K562 (cell line): ENCODE measurements around the gene RPTOR. TPM values are rescaled to one million over a fixed set of nuclear protein-coding genes. Genes with fewer than 3 reads are reported as not detected.
A peak's percentile ranks its signal among the peaks of the same experiment; 100 is the strongest.

Experiments used
- ATAC-seq: fragments of 200-7000 bp; cut with Tn5 transposase; 3 replicates; pipeline ENCODE4 v1.9.1; 2020; ENCODE audit warnings: moderate library complexity
- BruUV-seq: library from RNA; stranded (reverse); fragments of 400-500 nt; replicated peaks from 2 replicates; lab custom pipeline; 2021; lab: Mats Ljungman, UMichigan
- CTCF ChIA-PET: fragments of 300-600 bp; formaldehyde crosslinking; extraction: SDS; loops from one replicate; lab custom pipeline; 2021; ENCODE audit warnings: low intra/inter-chr PET ratio; lab: Yijun Ruan, JAX
- POLR2A ChIA-PET: fragments of 300-600, 350-650 bp; sonication (Branson Sonifier 250); formaldehyde crosslinking; extraction: SDS; loops from one replicate; lab custom pipeline; 2021; ENCODE audit warnings: antibody characterized with exemption, inconsistent platforms; lab: Yijun Ruan, JAX
- DNase-seq, 4 experiments: peaks; one replicate each; pipeline versions ENCODE4 v3.0.0 to v3.0.0-alpha.2; 2011 to 2018; ENCODE audit warnings: low spot score in 3 of 4, mixed read lengths in 3 of 4; ENCODE audit errors: extremely low read depth in 1 of 4
- FAIRE-seq: peaks from 2 replicates; lab custom pipeline; 2011; peaks lifted over from hg19 to GRCh38; lab: Jason Lieb, UNC
- H2AFZ ChIP-seq: 2 replicates; pipeline ENCODE4 v1.6.0; 2011; ENCODE audit warnings: low read depth, low read length, control low read depth, inconsistent platforms
- H3K27ac ChIP-seq: fragments of 200-600 bp; 3 replicates; pipeline ENCODE4 v1.8.0; 2011; ENCODE audit warnings: low read depth, mild to moderate bottlenecking, control low read depth, inconsistent platforms, low read length, moderate library complexity, mixed read lengths; ENCODE audit errors: extremely low read depth
- H3K27me3 ChIP-seq, 2 experiments: fragments of 300-600 bp in 1 of 2; 2 replicates in 1 of 2; 3 replicates in 1 of 2; pipeline versions ENCODE4 v1.6.0 to v1.8.0; 2011; ENCODE audit warnings: inconsistent platforms in 2 of 2, low read length in 2 of 2, mild to moderate bottlenecking in 1 of 2, mixed read lengths in 1 of 2, moderate library complexity in 1 of 2; ENCODE audit not compliant: control insufficient read depth in 2 of 2, insufficient read depth in 2 of 2
- H3K36me3 ChIP-seq: fragments of 300-600 bp; 3 replicates; pipeline ENCODE4 v1.8.0; 2011; ENCODE audit warnings: mild to moderate bottlenecking, low read length, inconsistent platforms; ENCODE audit not compliant: control insufficient read depth, insufficient read depth
- H3K4me1 ChIP-seq, 2 experiments: fragments of 200-600 bp in 1 of 2; replicated peaks in 1 of 2; 2 replicates in 1 of 2; 3 replicates in 1 of 2; pipeline versions ENCODE4 v1.5.1 to v1.8.0; 2011; ENCODE audit warnings: inconsistent platforms in 2 of 2, low read length in 2 of 2, mild to moderate bottlenecking in 1 of 2, mixed read lengths in 1 of 2, moderate library complexity in 1 of 2; ENCODE audit not compliant: control insufficient read depth in 2 of 2, insufficient read depth in 2 of 2
- H3K4me2 ChIP-seq: 2 replicates; pipeline ENCODE4 v1.6.1; 2011; ENCODE audit warnings: low read length, control low read depth, inconsistent platforms, mixed read lengths; ENCODE audit not compliant: insufficient read depth
- H3K4me3 ChIP-seq: fragments of 200-600 bp; sonication (generic), shearing (Covaris generic); 2 replicates; pipeline ENCODE4 v1.5.1; 2016; ENCODE audit warnings: control low read depth, inconsistent platforms
- H3K79me2 ChIP-seq: fragments of 200-600 bp; 3 replicates; pipeline ENCODE4 v1.8.0; 2011; ENCODE audit warnings: low read length, inconsistent platforms; ENCODE audit not compliant: control insufficient read depth, insufficient read depth
- H3K9ac ChIP-seq, 2 experiments: 2 replicates each; pipeline versions ENCODE4 v1.6.0 to v1.6.1; 2011; ENCODE audit warnings: low read depth in 2 of 2, low read length in 2 of 2, control low read depth in 1 of 2, inconsistent platforms in 1 of 2, mild to moderate bottlenecking in 1 of 2, mixed read lengths in 1 of 2; ENCODE audit not compliant: insufficient read depth in 1 of 2
- H3K9me1 ChIP-seq: one replicate; pipeline ENCODE4 v1.6.0; 2011; ENCODE audit warnings: inconsistent platforms, mild to moderate bottlenecking, low read length, moderate library complexity; ENCODE audit not compliant: control insufficient read depth, insufficient read depth
- H3K9me3 ChIP-seq: replicated peaks from 2 replicates; pipeline ENCODE4 v1.5.1; 2011; ENCODE audit warnings: low read depth, low read length, inconsistent platforms; ENCODE audit not compliant: control insufficient read depth, insufficient read depth
- H4K20me1 ChIP-seq: replicated peaks from 2 replicates; pipeline ENCODE4 v1.6.1; 2011; ENCODE audit warnings: low read length, inconsistent platforms, mixed read lengths; ENCODE audit not compliant: control insufficient read depth, insufficient read depth
- EGR1 ChIP-seq: fragments of 450-650 bp; conservative IDR thresholded peaks from 2 replicates; pipeline ENCODE4 v1.6.1; 2017; ENCODE audit warnings: mild to moderate bottlenecking
- SMC3 ChIP-seq: conservative IDR thresholded peaks from 2 replicates; pipeline ENCODE4 v1.6.1; 2011; ENCODE audit warnings: low read depth, low read length, improper control_type of control experiment; ENCODE audit not compliant: insufficient read depth
- SRSF3 ChIP-seq: fragments of 200-400 bp; formaldehyde crosslinking; IDR thresholded peaks from 2 replicates; pipeline ENCODE4 v1.6.1; 2016; ENCODE audit warnings: mild to moderate bottlenecking, low read length, moderate library complexity; ENCODE audit not compliant: insufficient read depth
- TAF1 ChIP-seq: IDR thresholded peaks from 2 replicates; pipeline ENCODE4 v1.6.1; 2011; ENCODE audit warnings: mild to moderate bottlenecking, low read length, moderate library complexity; ENCODE audit not compliant: insufficient read depth, control insufficient read depth, severe bottlenecking; ENCODE audit errors: extremely low read depth
- WGBS: fragments of 100-300 bp; shearing (Covaris generic); methylation state at CpG from one replicate; pipeline ENCODE4 v1.1.6; 2016; ENCODE audit warnings: low coverage, mixed read lengths; ENCODE audit not compliant: insufficient coverage; ENCODE audit errors: missing lambda C conversion rate; 5-methylcytosine and 5-hydroxymethylcytosine counted together
- in situ Hi-C: fragments of 300-500 bp; cut with MboI; formaldehyde crosslinking; loops from 4 replicates; pipeline ENCODE4 v1.15.0; 2018; ENCODE audit warnings: inconsistent platforms, mixed read lengths
- intact Hi-C: fragments of 100-400 bp; cut with micrococcal nuclease; formaldehyde crosslinking; loops from 2 replicates; pipeline ENCODE4 v1.14.2; 2022
- polyA plus RNA-seq, 8 experiments: library from polyadenylated mRNA; depleted of rRNA in 4 of 8; stranded (reverse) in 5 of 8; unstranded in 3 of 8; fragments of >200 nt; fragmentation: Nextera tagmentation in 2 of 8; fragmentation: Illumina TruSeq in 1 of 8; extraction: Ambion mirVana in 2 of 8; extraction: Trizol in 1 of 8; gene quantifications; 2 replicates each; pipeline versions ENCODE4 v1.2.1 to v1.2.3, GENCODE V29; 2011 to 2014; ENCODE audit warnings: inconsistent platforms in 1 of 8, missing spikeins in 1 of 8
- total RNA-seq, 7 experiments: library from RNA; depleted of rRNA in 6 of 7; stranded (reverse); fragments of >200 nt in 6 of 7; fragmentation: Illumina TruSeq in 2 of 7; extraction: Trizol in 2 of 7; gene quantifications; 2 replicates each; pipeline versions ENCODE4 v1.2.1 to v1.2.3, GENCODE V29; 2011 to 2021; ENCODE audit warnings: low replicate concordance in 1 of 7
- TF ChIP-seq, protein P1 (sequence below): fragments of 450-650 bp; IDR thresholded peaks from 2 replicates; pipeline ENCODE4 v1.6.1; 2017; ENCODE audit warnings: antibody characterized with exemption, mild to moderate bottlenecking
- TF ChIP-seq, protein P2 (sequence below), 3 experiments: IDR thresholded peaks in 2 of 3; conservative IDR thresholded peaks in 1 of 3; 2 replicates each; pipeline ENCODE4 v1.5.1; 2011 to 2012; ENCODE audit warnings: low read length in 3 of 3, mild to moderate bottlenecking in 3 of 3, control low read depth in 2 of 3, improper control_type of control experiment in 1 of 3, inconsistent platforms in 1 of 3, low read depth in 1 of 3, mixed read lengths in 1 of 3, moderate library complexity in 1 of 3; ENCODE audit not compliant: insufficient read depth in 2 of 3
- TF ChIP-seq, protein P3 (sequence below): sonication (generic); formaldehyde crosslinking; IDR thresholded peaks from 2 replicates; pipeline ENCODE4 v1.8.0; 2023; ENCODE audit warnings: missing genetic modification reagents, mild to moderate bottlenecking, borderline replicate concordance

The RPTOR gene
- total and polyA plus RNA-seq, 9 of the 15 experiments (the other 6 are each of a cell fraction or from before 2014, with no cell fraction given) = 0.24 to 54.1 (median 10.2) TPM

GRCh38 chr17:80649672-80650330, 105.2 kb downstream of the RPTOR start:
- Histone ChIP-seq H3K9ac (no peak overlapping the region), H3K4me2 (peak overlapping the region; percentile 17; the same call in 1 of the 2 replicates), H3K9me3 (no peaks in the 10 kb centered on the region), H3K27me3 (no peaks in the 10 kb centered on the region), H4K20me1 (peaks cover 14% of the 10 kb centered on the region; the same call in 1 of the 2 replicates), H3K4me3 (no peak overlapping the region), H3K27ac (no peak overlapping the region; the same call in 2 of the 3 replicates), H3K36me3 (peaks cover 7% of the 10 kb centered on the region; the same call in 2 of the 3 replicates), H3K79me2 (peaks cover 62% of the 10 kb centered on the region), H2AFZ (no peak overlapping the region), H3K4me1 (peaks cover 17 to 18% of the 10 kb centered on the region in 2 experiments), H3K9me1 (no peaks in the 10 kb centered on the region)
- ChIA-PET POLR2A (interaction anchor here (0.6 to 1.3 kb wide), 3 partner anchors 12 to 191 kb away, joined by 3 to 7 read pairs (median 5); no protein-coding TSS in a partner anchor), CTCF (interaction anchor here (0.5 to 1.7 kb wide), 3 partner anchors 12 to 223 kb away, joined by 4 to 8 read pairs (median 6); no protein-coding TSS in a partner anchor)
- 51% methylated on average over 12 of the region's 14 CpGs for WGBS
- FAIRE-seq (peak; percentile 89), ATAC-seq (peak; percentile 100), DNase-seq (peak; percentile 54 to 78 (median 68))
- in situ Hi-C loops = no loop called here
- no TSS peak for BruUV-seq
- intact Hi-C loops = loop anchor here (5.0 kb wide), 2 partner anchors 72 to 222 kb away; no protein-coding TSS in a partner anchor
- TF ChIP-seq, protein P1, sequence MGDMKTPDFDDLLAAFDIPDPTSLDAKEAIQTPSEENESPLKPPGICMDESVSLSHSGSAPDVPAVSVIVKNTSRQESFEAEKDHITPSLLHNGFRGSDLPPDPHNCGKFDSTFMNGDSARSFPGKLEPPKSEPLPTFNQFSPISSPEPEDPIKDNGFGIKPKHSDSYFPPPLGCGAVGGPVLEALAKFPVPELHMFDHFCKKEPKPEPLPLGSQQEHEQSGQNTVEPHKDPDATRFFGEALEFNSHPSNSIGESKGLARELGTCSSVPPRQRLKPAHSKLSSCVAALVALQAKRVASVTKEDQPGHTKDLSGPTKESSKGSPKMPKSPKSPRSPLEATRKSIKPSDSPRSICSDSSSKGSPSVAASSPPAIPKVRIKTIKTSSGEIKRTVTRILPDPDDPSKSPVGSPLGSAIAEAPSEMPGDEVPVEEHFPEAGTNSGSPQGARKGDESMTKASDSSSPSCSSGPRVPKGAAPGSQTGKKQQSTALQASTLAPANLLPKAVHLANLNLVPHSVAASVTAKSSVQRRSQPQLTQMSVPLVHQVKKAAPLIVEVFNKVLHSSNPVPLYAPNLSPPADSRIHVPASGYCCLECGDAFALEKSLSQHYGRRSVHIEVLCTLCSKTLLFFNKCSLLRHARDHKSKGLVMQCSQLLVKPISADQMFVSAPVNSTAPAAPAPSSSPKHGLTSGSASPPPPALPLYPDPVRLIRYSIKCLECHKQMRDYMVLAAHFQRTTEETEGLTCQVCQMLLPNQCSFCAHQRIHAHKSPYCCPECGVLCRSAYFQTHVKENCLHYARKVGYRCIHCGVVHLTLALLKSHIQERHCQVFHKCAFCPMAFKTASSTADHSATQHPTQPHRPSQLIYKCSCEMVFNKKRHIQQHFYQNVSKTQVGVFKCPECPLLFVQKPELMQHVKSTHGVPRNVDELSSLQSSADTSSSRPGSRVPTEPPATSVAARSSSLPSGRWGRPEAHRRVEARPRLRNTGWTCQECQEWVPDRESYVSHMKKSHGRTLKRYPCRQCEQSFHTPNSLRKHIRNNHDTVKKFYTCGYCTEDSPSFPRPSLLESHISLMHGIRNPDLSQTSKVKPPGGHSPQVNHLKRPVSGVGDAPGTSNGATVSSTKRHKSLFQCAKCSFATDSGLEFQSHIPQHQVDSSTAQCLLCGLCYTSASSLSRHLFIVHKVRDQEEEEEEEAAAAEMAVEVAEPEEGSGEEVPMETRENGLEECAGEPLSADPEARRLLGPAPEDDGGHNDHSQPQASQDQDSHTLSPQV = 0 out of 2 replicates have a peak, but pooled peaks have one; percentile 36
- TF ChIP-seq SRSF3 (no peak), SMC3 (peak; percentile 60), EGR1 (peak; percentile 86), TAF1 (no peak)
- TF ChIP-seq, protein P2, sequence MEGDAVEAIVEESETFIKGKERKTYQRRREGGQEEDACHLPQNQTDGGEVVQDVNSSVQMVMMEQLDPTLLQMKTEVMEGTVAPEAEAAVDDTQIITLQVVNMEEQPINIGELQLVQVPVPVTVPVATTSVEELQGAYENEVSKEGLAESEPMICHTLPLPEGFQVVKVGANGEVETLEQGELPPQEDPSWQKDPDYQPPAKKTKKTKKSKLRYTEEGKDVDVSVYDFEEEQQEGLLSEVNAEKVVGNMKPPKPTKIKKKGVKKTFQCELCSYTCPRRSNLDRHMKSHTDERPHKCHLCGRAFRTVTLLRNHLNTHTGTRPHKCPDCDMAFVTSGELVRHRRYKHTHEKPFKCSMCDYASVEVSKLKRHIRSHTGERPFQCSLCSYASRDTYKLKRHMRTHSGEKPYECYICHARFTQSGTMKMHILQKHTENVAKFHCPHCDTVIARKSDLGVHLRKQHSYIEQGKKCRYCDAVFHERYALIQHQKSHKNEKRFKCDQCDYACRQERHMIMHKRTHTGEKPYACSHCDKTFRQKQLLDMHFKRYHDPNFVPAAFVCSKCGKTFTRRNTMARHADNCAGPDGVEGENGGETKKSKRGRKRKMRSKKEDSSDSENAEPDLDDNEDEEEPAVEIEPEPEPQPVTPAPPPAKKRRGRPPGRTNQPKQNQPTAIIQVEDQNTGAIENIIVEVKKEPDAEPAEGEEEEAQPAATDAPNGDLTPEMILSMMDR (IDR thresholded peaks at IDR 0.05 in 2 of 3, conservative IDR thresholded peaks at IDR 0.05 in 1 of 3; ENCODE audit: insufficient read depth in 2 of 3, low read depth in 1 of 3, low read length in 3 of 3) = peak; percentile 98 to 100 (median 100)
- TF ChIP-seq, protein P3, sequence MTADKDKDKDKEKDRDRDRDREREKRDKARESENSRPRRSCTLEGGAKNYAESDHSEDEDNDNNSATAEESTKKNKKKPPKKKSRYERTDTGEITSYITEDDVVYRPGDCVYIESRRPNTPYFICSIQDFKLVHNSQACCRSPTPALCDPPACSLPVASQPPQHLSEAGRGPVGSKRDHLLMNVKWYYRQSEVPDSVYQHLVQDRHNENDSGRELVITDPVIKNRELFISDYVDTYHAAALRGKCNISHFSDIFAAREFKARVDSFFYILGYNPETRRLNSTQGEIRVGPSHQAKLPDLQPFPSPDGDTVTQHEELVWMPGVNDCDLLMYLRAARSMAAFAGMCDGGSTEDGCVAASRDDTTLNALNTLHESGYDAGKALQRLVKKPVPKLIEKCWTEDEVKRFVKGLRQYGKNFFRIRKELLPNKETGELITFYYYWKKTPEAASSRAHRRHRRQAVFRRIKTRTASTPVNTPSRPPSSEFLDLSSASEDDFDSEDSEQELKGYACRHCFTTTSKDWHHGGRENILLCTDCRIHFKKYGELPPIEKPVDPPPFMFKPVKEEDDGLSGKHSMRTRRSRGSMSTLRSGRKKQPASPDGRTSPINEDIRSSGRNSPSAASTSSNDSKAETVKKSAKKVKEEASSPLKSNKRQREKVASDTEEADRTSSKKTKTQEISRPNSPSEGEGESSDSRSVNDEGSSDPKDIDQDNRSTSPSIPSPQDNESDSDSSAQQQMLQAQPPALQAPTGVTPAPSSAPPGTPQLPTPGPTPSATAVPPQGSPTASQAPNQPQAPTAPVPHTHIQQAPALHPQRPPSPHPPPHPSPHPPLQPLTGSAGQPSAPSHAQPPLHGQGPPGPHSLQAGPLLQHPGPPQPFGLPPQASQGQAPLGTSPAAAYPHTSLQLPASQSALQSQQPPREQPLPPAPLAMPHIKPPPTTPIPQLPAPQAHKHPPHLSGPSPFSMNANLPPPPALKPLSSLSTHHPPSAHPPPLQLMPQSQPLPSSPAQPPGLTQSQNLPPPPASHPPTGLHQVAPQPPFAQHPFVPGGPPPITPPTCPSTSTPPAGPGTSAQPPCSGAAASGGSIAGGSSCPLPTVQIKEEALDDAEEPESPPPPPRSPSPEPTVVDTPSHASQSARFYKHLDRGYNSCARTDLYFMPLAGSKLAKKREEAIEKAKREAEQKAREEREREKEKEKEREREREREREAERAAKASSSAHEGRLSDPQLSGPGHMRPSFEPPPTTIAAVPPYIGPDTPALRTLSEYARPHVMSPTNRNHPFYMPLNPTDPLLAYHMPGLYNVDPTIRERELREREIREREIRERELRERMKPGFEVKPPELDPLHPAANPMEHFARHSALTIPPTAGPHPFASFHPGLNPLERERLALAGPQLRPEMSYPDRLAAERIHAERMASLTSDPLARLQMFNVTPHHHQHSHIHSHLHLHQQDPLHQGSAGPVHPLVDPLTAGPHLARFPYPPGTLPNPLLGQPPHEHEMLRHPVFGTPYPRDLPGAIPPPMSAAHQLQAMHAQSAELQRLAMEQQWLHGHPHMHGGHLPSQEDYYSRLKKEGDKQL (CRISPR knock-in tag) = no peak
